Tibial artery (tissue), 4 donors: Measurements from ENCODE around the gene GALNT18.
A peak's percentile ranks its signal among the peaks of the same experiment; 100 is the strongest.

Experiments used
- DNase-seq, 2 donors: peaks; one replicate each; pipeline ENCODE4 v3.0.0-alpha.2; 2019
- H3K27ac ChIP-seq, 2 donors: fragments of 200-600 bp; sonication (generic) in 1 of 2; 1 replicate in 1 of 2; 2 replicates in 1 of 2; pipeline ENCODE4 v1.5.1; 2018 to 2019; ENCODE audit warnings: mild to moderate bottlenecking in 1 of 2
- H3K27me3 ChIP-seq, 2 donors: fragments of 200-600 bp; sonication (generic) in 1 of 2; one replicate each; pipeline versions ENCODE4 v1.5.1 to v1.6.0; 2016 to 2019
- H3K36me3 ChIP-seq, 3 donors: fragments of 200-600 bp; sonication (generic) in 2 of 3; one replicate each; pipeline ENCODE4 v1.5.1; 2016 to 2019; ENCODE audit warnings: mild to moderate bottlenecking in 2 of 3
- H3K4me1 ChIP-seq, 4 donors: fragments of 200-600 bp; sonication (generic) in 2 of 4; 1 replicate in 3 of 4; 2 replicates in 1 of 4; pipeline ENCODE4 v1.5.1; 2016 to 2019
- H3K4me3 ChIP-seq, 2 donors: fragments of 200-600 bp; sonication (generic) in 1 of 2; 1 replicate in 1 of 2; 2 replicates in 1 of 2; pipeline ENCODE4 v1.5.1; 2018 to 2019; ENCODE audit warnings: mild to moderate bottlenecking in 2 of 2
- H3K9me3 ChIP-seq, 3 donors: fragments of 200-600 bp; sonication (generic) in 1 of 3; one replicate each; pipeline ENCODE4 v1.5.1; 2016 to 2019
- intact Hi-C: fragments of 100-400 bp; cut with DNase I; formaldehyde crosslinking; loops from one replicate; pipeline ENCODE4 v1.15.0; 2023; ENCODE audit warnings: low total_unique reads
- TF ChIP-seq, protein P1 (sequence below), 2 experiments: fragments of 200-600 bp in 1 of 2; fragments of 450-650 bp in 1 of 2; IDR thresholded peaks; one replicate each; pipeline ENCODE4 v1.5.1; 2017 to 2019; ENCODE audit warnings: antibody characterized with exemption in 2 of 2, mild to moderate bottlenecking in 1 of 2, moderate library complexity in 1 of 2

Gene GALNT18

DNA sequence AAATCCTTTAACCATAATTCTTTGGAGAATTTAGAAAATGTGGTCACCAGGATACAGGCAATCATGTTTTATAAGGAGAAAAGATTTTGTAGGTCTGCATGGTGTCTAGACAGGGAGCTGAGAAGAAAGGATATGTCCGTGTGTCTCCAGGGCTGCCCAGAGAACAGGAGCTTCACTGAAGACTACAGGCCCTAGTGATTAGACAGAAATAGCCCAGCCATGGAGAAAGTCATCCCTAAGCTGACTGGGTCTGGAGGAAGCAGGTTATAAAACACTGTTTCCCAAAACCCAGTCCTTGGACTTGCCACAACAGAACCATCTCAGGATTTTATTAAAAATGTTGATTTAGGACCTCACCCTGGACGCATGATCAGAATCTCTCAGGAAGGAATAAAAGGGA, 84.4 kb downstream of the GALNT18 start:
- H3K27ac ChIP-seq, result peak overlapping the region; percentile 69 to 75
- TF ChIP-seq, protein P1, sequence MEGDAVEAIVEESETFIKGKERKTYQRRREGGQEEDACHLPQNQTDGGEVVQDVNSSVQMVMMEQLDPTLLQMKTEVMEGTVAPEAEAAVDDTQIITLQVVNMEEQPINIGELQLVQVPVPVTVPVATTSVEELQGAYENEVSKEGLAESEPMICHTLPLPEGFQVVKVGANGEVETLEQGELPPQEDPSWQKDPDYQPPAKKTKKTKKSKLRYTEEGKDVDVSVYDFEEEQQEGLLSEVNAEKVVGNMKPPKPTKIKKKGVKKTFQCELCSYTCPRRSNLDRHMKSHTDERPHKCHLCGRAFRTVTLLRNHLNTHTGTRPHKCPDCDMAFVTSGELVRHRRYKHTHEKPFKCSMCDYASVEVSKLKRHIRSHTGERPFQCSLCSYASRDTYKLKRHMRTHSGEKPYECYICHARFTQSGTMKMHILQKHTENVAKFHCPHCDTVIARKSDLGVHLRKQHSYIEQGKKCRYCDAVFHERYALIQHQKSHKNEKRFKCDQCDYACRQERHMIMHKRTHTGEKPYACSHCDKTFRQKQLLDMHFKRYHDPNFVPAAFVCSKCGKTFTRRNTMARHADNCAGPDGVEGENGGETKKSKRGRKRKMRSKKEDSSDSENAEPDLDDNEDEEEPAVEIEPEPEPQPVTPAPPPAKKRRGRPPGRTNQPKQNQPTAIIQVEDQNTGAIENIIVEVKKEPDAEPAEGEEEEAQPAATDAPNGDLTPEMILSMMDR (IDR thresholded peaks at IDR 0.05), result no peak
- H3K4me3 ChIP-seq, result no peak overlapping the region
- H3K9me3 ChIP-seq, result no peaks in the 10 kb centered on the region
- H3K27me3 ChIP-seq, result no peaks in the 10 kb centered on the region
- intact Hi-C loops, result loop anchor here (10.0 kb wide), 1 partner anchor 247 kb away; no protein-coding TSS in a partner anchor
- no peaks in the 10 kb centered on the region for H3K36me3 ChIP-seq
- H3K4me1 ChIP-seq, result peaks cover 0 to 77% (median 59%) of the 10 kb centered on the region in 4 donors
- DNase-seq, result no peak

DNA sequence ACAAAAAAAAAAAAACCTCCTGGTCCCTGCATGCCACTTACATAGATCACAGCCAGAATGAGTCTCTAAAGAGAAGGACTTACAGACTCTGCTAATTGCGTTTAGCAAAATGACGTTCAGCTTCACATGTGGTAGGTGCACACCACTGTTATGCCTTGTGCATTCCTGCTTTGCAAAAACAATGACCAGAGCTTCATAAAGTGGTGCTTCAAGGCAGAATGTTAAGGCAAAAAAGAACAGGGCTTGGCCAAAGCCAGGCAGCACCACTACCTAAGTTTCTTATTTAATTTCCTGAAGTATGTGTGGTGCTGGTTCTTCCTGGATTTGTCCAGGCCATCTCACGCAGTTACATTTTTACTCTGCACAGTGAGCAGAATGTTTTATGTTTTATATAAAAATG, 85.2 kb downstream of the GALNT18 start:
- H3K4me1 ChIP-seq, result peaks cover 0 to 85% (median 63%) of the 10 kb centered on the region in 4 donors
- H3K27ac ChIP-seq, result peak overlapping the region; percentile 69 to 75
- no peak for DNase-seq
- no peaks in the 10 kb centered on the region for H3K36me3 ChIP-seq
- no peaks in the 10 kb centered on the region for H3K27me3 ChIP-seq
- no peaks in the 10 kb centered on the region for H3K9me3 ChIP-seq
- intact Hi-C loops, result loop anchor here (10.0 kb wide), 1 partner anchor 248 kb away; no protein-coding TSS in a partner anchor
- TF ChIP-seq, protein P1 (IDR thresholded peaks at IDR 0.05), result no peak
- H3K4me3 ChIP-seq, result no peak overlapping the region

DNA sequence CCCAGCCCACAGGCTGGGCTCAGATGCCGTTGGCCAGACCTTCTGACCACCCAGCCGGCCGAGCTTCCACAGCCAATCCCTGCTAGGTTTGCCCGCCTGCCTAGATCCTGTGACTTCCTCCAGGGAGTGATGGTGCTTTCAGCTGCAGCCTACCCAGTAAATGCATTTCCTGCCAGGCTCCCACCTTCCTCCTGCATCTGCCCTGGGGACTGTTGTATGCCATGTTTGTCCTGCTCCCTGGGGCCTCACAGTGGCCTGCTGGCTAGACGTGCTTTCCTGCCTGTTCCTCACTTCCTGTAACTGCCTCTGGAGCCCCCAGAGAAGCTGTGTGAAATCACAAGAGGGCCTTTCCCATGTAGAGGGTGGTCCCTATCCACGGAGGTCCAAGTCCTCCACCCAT, 86.2 kb downstream of the GALNT18 start:
- Histone ChIP-seq H3K27ac (peak overlapping the region; percentile 69 to 75), H3K36me3 (no peaks in the 10 kb centered on the region), H3K4me1 (peaks cover 0 to 95% (median 71%) of the 10 kb centered on the region in 4 donors), H3K9me3 (no peaks in the 10 kb centered on the region), H3K4me3 (no peak overlapping the region), H3K27me3 (no peaks in the 10 kb centered on the region)
- TF ChIP-seq, protein P1 (IDR thresholded peaks at IDR 0.05), result no peak
- intact Hi-C loops, result loop anchor here (10.0 kb wide), 1 partner anchor 249 kb away; no protein-coding TSS in a partner anchor
- DNase-seq, result no peak

DNA sequence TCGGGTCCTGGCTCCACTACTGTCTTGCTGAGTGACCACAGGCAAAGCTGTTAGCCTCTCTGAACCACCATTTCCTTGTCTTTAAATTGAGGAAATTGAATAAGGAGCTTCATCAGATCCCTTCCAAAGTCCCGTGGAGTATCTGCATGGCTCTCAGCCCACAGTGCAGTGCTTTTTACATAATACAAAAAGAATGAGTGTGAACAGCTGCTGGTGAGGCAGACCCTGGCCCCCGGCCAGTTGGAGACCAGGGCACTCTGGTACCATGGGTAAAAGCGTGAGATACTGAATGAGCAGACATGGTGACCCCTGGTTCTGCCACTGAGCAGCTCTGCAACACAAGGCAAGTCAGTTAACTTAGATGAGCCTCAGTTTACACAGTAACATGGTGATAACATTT, 86.8 kb downstream of the GALNT18 start:
- TF ChIP-seq, protein P1 (IDR thresholded peaks at IDR 0.05), result no peak
- DNase-seq, result peak in 1 of 2 donors; percentile 83
- Histone ChIP-seq H3K4me3 (no peak overlapping the region), H3K27me3 (no peaks in the 10 kb centered on the region), H3K36me3 (no peaks in the 10 kb centered on the region), H3K4me1 (peaks cover 0 to 95% (median 71%) of the 10 kb centered on the region in 4 donors), H3K9me3 (no peaks in the 10 kb centered on the region), H3K27ac (peak overlapping the region; percentile 69 to 75)
- intact Hi-C loops, result loop anchor here (10.0 kb wide), 1 partner anchor 250 kb away; no protein-coding TSS in a partner anchor

DNA sequence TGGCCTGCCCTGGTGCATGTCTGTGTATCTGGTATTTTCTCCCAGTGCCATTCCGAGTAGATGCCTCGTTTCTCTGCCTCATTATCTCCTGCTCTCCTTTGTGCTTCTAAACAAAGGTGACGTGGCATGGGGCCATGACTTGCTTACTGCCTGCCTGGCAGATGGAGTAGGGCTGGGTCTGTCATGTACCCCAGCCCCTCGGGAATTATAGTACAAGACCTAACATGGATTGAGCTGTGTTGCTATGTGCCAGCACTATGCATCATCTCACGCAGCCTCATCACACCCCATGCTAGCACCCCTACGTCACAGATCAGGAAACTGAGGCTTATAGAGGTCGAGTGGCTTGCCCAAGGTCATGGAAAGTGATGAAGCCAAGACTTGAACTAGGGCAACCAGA, 88.1 kb downstream of the GALNT18 start:
- no peaks in the 10 kb centered on the region for H3K36me3 ChIP-seq
- no peak overlapping the region for H3K4me3 ChIP-seq
- H3K27ac ChIP-seq, result peak overlapping the region; percentile 17 to 24
- H3K27me3 ChIP-seq, result no peaks in the 10 kb centered on the region
- TF ChIP-seq, protein P1 (IDR thresholded peaks at IDR 0.05), result no peak
- intact Hi-C loops, result loop anchor here (10.0 kb wide), 1 partner anchor 251 kb away; no protein-coding TSS in a partner anchor
- DNase-seq, result no peak
- H3K4me1 ChIP-seq, result peaks cover 0 to 83% (median 63%) of the 10 kb centered on the region in 4 donors
- no peaks in the 10 kb centered on the region for H3K9me3 ChIP-seq
